H1 (cell line): ENCODE results near the gene MMS19. TPM values are rescaled to one million over a fixed set of nuclear protein-coding genes. Genes with fewer than 3 reads are reported as not detected.
A peak's percentile ranks its signal among the peaks of the same experiment; 100 is the strongest.

Experiments
- CTCF ChIA-PET: fragments of 300-600 bp; sonication (Branson Sonifier 250); formaldehyde crosslinking; loops from one replicate; lab custom pipeline; 2021; ENCODE audit not compliant: partially characterized antibody; lab: Charles Lee
- POLR2A ChIA-PET: fragments of 300-600 bp; sonication (Branson Sonifier 250); formaldehyde crosslinking; loops from one replicate; lab custom pipeline; 2021; ENCODE audit warnings: inconsistent platforms; ENCODE audit not compliant: partially characterized antibody; lab: Charles Lee
- DNase-seq, 2 experiments: peaks; one replicate each; pipeline versions ENCODE4 v3.0.0 to v3.0.0-alpha.2; 2010 to 2022; ENCODE audit warnings: low spot score in 2 of 2, low read depth in 1 of 2, mixed read lengths in 1 of 2
- FAIRE-seq: peaks from 2 replicates; lab custom pipeline; 2011; peaks lifted over from hg19 to GRCh38; lab: Jason Lieb, UNC
- H2AFZ ChIP-seq: 2 replicates; pipeline ENCODE4 v1.8.1; 2012; ENCODE audit warnings: low read length, inconsistent platforms
- H2AK5ac ChIP-seq: 2 replicates; pipeline ENCODE4 v1.6.1; 2013; ENCODE audit warnings: low read depth, low read length
- H2BK120ac ChIP-seq: replicated peaks from 2 replicates; pipeline ENCODE3; 2013; ENCODE audit warnings: low read depth, low read length, inconsistent platforms
- H2BK12ac ChIP-seq: 2 replicates; pipeline ENCODE4 v1.6.1; 2013; ENCODE audit warnings: low read depth, low read length
- H2BK15ac ChIP-seq: 2 replicates; pipeline ENCODE4 v1.6.1; 2013; ENCODE audit warnings: low read length
- H2BK20ac ChIP-seq: 2 replicates; pipeline ENCODE4 v1.6.1; 2013; ENCODE audit warnings: low read length
- H2BK5ac ChIP-seq: 2 replicates; pipeline ENCODE4 v1.6.1; 2013; ENCODE audit warnings: low read depth, low read length
- H3K14ac ChIP-seq: 2 replicates; pipeline ENCODE4 v1.6.1; 2013; ENCODE audit warnings: inconsistent platforms; ENCODE audit not compliant: insufficient read length
- H3K18ac ChIP-seq: 2 replicates; pipeline ENCODE4 v1.6.1; 2013; ENCODE audit warnings: low read length; ENCODE audit errors: extremely low read depth
- H3K23ac ChIP-seq: 2 replicates; pipeline ENCODE4 v1.6.1; 2013; ENCODE audit warnings: inconsistent platforms; ENCODE audit not compliant: insufficient read length
- H3K23me2 ChIP-seq: 2 replicates; pipeline ENCODE4 v1.6.1; 2013; ENCODE audit warnings: low read depth, low read length
- H3K27ac ChIP-seq: 2 replicates; pipeline ENCODE4 v1.6.1; 2011; ENCODE audit warnings: low read depth, low read length, inconsistent platforms
- H3K27me3 ChIP-seq, 4 experiments: replicated peaks in 1 of 4; 1 replicate in 1 of 4; 2 replicates in 3 of 4; pipeline versions ENCODE4 v1.6.1 to v1.8.1; 2011 to 2013; ENCODE audit warnings: low read length in 3 of 4, mild to moderate bottlenecking in 3 of 4, inconsistent platforms in 2 of 4, mixed read lengths in 2 of 4, moderate library complexity in 1 of 4; ENCODE audit not compliant: control insufficient read depth in 3 of 4, insufficient read depth in 3 of 4; ENCODE audit errors: extremely low read depth in 1 of 4
- H3K36me3 ChIP-seq, 4 experiments: 2 replicates each; pipeline versions ENCODE4 v1.6.1 to v1.8.1; 2011 to 2013; ENCODE audit warnings: mild to moderate bottlenecking in 4 of 4, low read length in 3 of 4, moderate library complexity in 2 of 4, control low read depth in 1 of 4, inconsistent platforms in 1 of 4; ENCODE audit not compliant: insufficient read depth in 4 of 4, control insufficient read depth in 2 of 4
- H3K4ac ChIP-seq: replicated peaks from 2 replicates; pipeline ENCODE3; 2013; ENCODE audit warnings: low read length, low read depth, mixed read lengths, inconsistent platforms; ENCODE audit not compliant: insufficient read length
- H3K4me1 ChIP-seq, 4 experiments: replicated peaks in 1 of 4; 1 replicate in 1 of 4; 2 replicates in 3 of 4; pipeline versions ENCODE4 v1.6.1 to v1.8.1; 2011 to 2013; ENCODE audit warnings: low read length in 3 of 4, inconsistent platforms in 2 of 4, mixed read lengths in 1 of 4; ENCODE audit not compliant: insufficient read depth in 4 of 4, control insufficient read depth in 3 of 4
- H3K4me2 ChIP-seq, 2 experiments: 2 replicates each; pipeline versions ENCODE4 v1.6.1 to v1.8.1; 2011 to 2013; ENCODE audit warnings: low read depth in 2 of 2, low read length in 2 of 2, control low read depth in 1 of 2, inconsistent platforms in 1 of 2, mild to moderate bottlenecking in 1 of 2; ENCODE audit not compliant: insufficient read depth in 1 of 2
- H3K4me3 ChIP-seq, 4 experiments: fragments of 200-600, 300-600 bp in 1 of 4; sonication (generic), shearing (Covaris generic), sonication (Bioruptor Twin) in 1 of 4; 2 replicates each; pipeline versions ENCODE4 v1.5.1 to v1.8.1; 2011 to 2016; ENCODE audit warnings: low read length in 4 of 4, low read depth in 3 of 4, control low read depth in 2 of 4, inconsistent platforms in 2 of 4, mild to moderate bottlenecking in 2 of 4, mixed read lengths in 1 of 4, moderate library complexity in 1 of 4; ENCODE audit not compliant: insufficient read depth in 2 of 4; ENCODE audit errors: extremely low read depth in 1 of 4
- H3K56ac ChIP-seq: replicated peaks from 2 replicates; pipeline ENCODE3; 2013; ENCODE audit warnings: low read depth, mild to moderate bottlenecking, mixed read lengths, low read length, inconsistent platforms; ENCODE audit not compliant: insufficient read length
- H3K79me1 ChIP-seq: 2 replicates; pipeline ENCODE4 v1.6.1; 2013; ENCODE audit warnings: low read depth, low read length, control low read depth
- H3K79me2 ChIP-seq, 2 experiments: 2 replicates each; pipeline versions ENCODE4 v1.6.1 to v1.8.1; 2012 to 2013; ENCODE audit warnings: low read length in 2 of 2, mild to moderate bottlenecking in 2 of 2, inconsistent platforms in 1 of 2; ENCODE audit not compliant: insufficient read depth in 2 of 2, control insufficient read depth in 1 of 2
- H3K9ac ChIP-seq, 4 experiments: replicated peaks in 1 of 4; 1 replicate in 1 of 4; 2 replicates in 3 of 4; pipeline versions ENCODE4 v1.6.1 to v1.8.1; 2011 to 2013; ENCODE audit warnings: low read depth in 3 of 4, low read length in 3 of 4, control low read depth in 2 of 4, mild to moderate bottlenecking in 2 of 4, moderate library complexity in 2 of 4, inconsistent platforms in 1 of 4; ENCODE audit errors: extremely low read depth in 1 of 4
- H3K9me3 ChIP-seq, 2 experiments: 2 replicates each; pipeline versions ENCODE4 v1.6.1 to v1.8.1; 2012 to 2013; ENCODE audit warnings: mild to moderate bottlenecking in 2 of 2, moderate library complexity in 2 of 2, control low read depth in 1 of 2, inconsistent platforms in 1 of 2, low read depth in 1 of 2, low read length in 1 of 2, mixed read lengths in 1 of 2; ENCODE audit not compliant: insufficient read depth in 2 of 2
- H4K20me1 ChIP-seq, 2 experiments: replicated peaks in 1 of 2; 2 replicates each; pipeline versions ENCODE3 to v1.8.1; 2011 to 2013; ENCODE audit warnings: inconsistent platforms in 2 of 2, low read length in 2 of 2, mild to moderate bottlenecking in 1 of 2; ENCODE audit not compliant: insufficient read depth in 2 of 2, control insufficient read depth in 1 of 2
- H4K5ac ChIP-seq: 2 replicates; pipeline ENCODE4 v1.6.1; 2013; ENCODE audit warnings: low read length, low read depth, mixed read lengths, inconsistent platforms; ENCODE audit not compliant: insufficient read length
- H4K8ac ChIP-seq: 2 replicates; pipeline ENCODE4 v1.8.0; 2013; ENCODE audit warnings: mild to moderate bottlenecking, moderate library complexity, low read length, inconsistent platforms; ENCODE audit not compliant: insufficient read depth; ENCODE audit errors: extremely low read depth
- H4K91ac ChIP-seq: replicated peaks from 2 replicates; pipeline ENCODE3; 2013; ENCODE audit warnings: low read length, mixed read lengths, inconsistent platforms; ENCODE audit not compliant: insufficient read length
- BCL11A ChIP-seq, 2 experiments: IDR thresholded peaks; one replicate each; pipeline ENCODE4 v1.6.1; 2011; ENCODE audit warnings: low read depth in 2 of 2, low read length in 2 of 2, mild to moderate bottlenecking in 2 of 2
- EGR1 ChIP-seq: IDR thresholded peaks from 2 replicates; pipeline ENCODE4 v1.6.1; 2011; ENCODE audit warnings: low read depth, low read length, borderline replicate concordance
- KDM5A ChIP-seq: fragments of 200-600 bp; IDR thresholded peaks from 2 replicates; pipeline ENCODE4 v1.7.1; 2012; ENCODE audit warnings: mild to moderate bottlenecking, low read length, inconsistent platforms, mixed read lengths
- NRF1 ChIP-seq: IDR thresholded peaks from 2 replicates; pipeline ENCODE4 v1.6.1; 2011; ENCODE audit warnings: mild to moderate bottlenecking, low read depth, low read length, improper control_type of control experiment
- POLR2A ChIP-seq, 2 experiments: IDR thresholded peaks; 1 replicate in 1 of 2; 2 replicates in 1 of 2; pipeline ENCODE4 v1.6.1; 2011; ENCODE audit warnings: low read depth in 2 of 2, low read length in 2 of 2, mild to moderate bottlenecking in 2 of 2; ENCODE audit errors: control extremely low read depth in 1 of 2
- RAD21 ChIP-seq, 2 experiments: IDR thresholded peaks in 1 of 2; conservative IDR thresholded peaks in 1 of 2; 2 replicates each; pipeline ENCODE4 v1.6.1; 2011; ENCODE audit warnings: low read depth in 2 of 2, low read length in 2 of 2, improper control_type of control experiment in 1 of 2, inconsistent platforms in 1 of 2, mild to moderate bottlenecking in 1 of 2, moderate library complexity in 1 of 2
- SAP30 ChIP-seq: fragments of 300-600 bp; sonication (generic); IDR thresholded peaks from 2 replicates; pipeline ENCODE4 v1.7.1; 2012; ENCODE audit warnings: low read length, moderate library complexity, mild to moderate bottlenecking, inconsistent platforms; ENCODE audit not compliant: insufficient read depth, insufficient replicate concordance
- SP4 ChIP-seq: IDR thresholded peaks from 2 replicates; pipeline ENCODE4 v1.6.1; 2012; ENCODE audit warnings: low read length, inconsistent platforms
- TCF12 ChIP-seq: IDR thresholded peaks from 2 replicates; pipeline ENCODE4 v1.6.1; 2011; ENCODE audit warnings: low read depth, mild to moderate bottlenecking, low read length
- WGBS, 2 experiments: shearing (Covaris generic) in 1 of 2; methylation state at CpG; one replicate each; pipeline versions ENCODE4 v1.1.6 to v1.1.7; 2013 to 2015; ENCODE audit warnings: low lambda C conversion rate in 2 of 2, mixed read lengths in 2 of 2, inconsistent platforms in 1 of 2, low coverage in 1 of 2, missing lambda C conversion rate in 1 of 2; ENCODE audit not compliant: insufficient replicate concordance in 2 of 2, insufficient coverage in 1 of 2, insufficient read length in 1 of 2; ENCODE audit errors: extremely low coverage in 1 of 2, missing lambda C conversion rate in 1 of 2; 5-methylcytosine and 5-hydroxymethylcytosine counted together
- polyA plus RNA-seq, 7 experiments: library from polyadenylated mRNA; depleted of rRNA in 3 of 7; stranded (reverse) in 5 of 7; unstranded in 2 of 7; fragments of >200 nt in 5 of 7; fragments of 200-250 nt in 2 of 7; gene quantifications; 1 replicate in 5 of 7; 2 replicates in 1 of 7; 4 replicates in 1 of 7; pipeline versions ENCODE4 v1.2.1 to v1.2.3, GENCODE V29; 2011 to 2013; ENCODE audit warnings: missing spikeins in 2 of 7, mixed read lengths in 2 of 7
- total RNA-seq: library from RNA; stranded (reverse); fragmentation: NEBNext Ultra II Directional; extraction: Animal tissue kit (Norgen Biotek cat#: 25700); gene quantifications from 2 replicates; pipeline ENCODE4 v1.2.1, GENCODE V29; 2021
- TF ChIP-seq, protein P1 (sequence below): IDR thresholded peaks from 2 replicates; pipeline ENCODE4 v1.6.1; 2011; ENCODE audit warnings: low read depth, mild to moderate bottlenecking, low read length; ENCODE audit not compliant: insufficient read depth

The MMS19 gene
- total and polyA plus RNA-seq, 2 of the 8 experiments (the other 6 are each of a cell fraction or from before 2014, with no cell fraction given): 130 to 221 TPM

DNA sequence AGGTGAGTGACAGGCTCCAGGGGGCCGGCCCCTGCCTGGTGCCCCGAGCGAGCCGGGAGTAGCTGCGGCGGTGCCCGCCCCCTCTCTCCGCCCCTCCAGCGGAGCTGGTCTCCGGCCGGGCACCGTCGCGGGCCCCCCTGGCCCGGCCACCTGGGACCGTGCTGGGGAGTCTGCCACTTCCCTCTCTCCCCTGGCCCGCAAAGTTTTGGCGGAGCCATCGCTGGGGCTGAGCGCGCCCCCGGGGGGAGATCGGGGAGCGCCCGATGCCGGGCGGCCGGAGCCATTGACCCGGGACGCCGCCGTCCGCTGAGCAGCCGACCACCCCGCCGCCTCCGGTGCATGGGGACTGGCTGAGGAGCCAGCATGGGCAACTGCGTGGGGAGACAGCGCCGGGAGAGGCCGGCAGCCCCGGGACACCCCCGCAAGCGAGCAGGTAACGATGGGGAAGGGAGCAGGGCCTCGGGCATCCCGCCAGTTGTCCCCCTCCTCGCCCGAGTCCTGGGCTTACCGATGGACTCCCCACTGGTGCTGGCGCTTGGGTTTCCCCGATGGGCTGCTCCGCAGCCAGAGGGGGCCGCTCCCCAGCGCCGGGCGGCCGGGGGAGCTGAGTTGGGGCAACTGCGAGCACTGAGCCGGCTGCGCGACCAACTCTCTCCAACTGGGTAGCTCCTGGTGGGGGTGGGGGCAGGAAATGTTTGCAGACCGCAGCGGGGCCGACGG lies 779 bp upstream of the MMS19 start, which contains the start of gene UBTD1:
Gene UBTD1 (plus strand): TSS at position 84 of the 720 bp plus-strand sequence. CDS start 280 bp downstream, at position 364.
- H3K9me3 ChIP-seq: no peaks in the 10 kb centered on the region
- no peak for FAIRE-seq
- H2BK15ac ChIP-seq: peak within 1 kb of the TSS; percentile 85; the same call in 1 of the 2 replicates
- peak within 1 kb of the TSS; percentile 75 for H4K8ac ChIP-seq
- peaks cover 10 to 33% of the 10 kb centered on the region in 2 experiments for H4K20me1 ChIP-seq
- H3K4me3 ChIP-seq: peak within 1 kb of the TSS; percentile 83 to 92 (median 89)
- peaks cover 6 to 68% of the 10 kb centered on the region in 2 experiments for H3K79me2 ChIP-seq
- H3K4ac ChIP-seq: peak within 1 kb of the TSS; percentile 80
- peaks cover 13% of the 10 kb centered on the region for H3K79me1 ChIP-seq
- POLR2A ChIA-PET: interaction anchor here (0.6 to 2.5 kb wide), 18 partner anchors 9 to 98 kb away, joined by 3 to 13 read pairs (median 4); partner anchors contain the start of gene RRP12
- H3K18ac ChIP-seq: peak within 1 kb of the TSS; percentile 97
- H3K36me3 ChIP-seq: no peaks in the 10 kb centered on the region
- peaks cover 0 to 16% (median 13%) of the 10 kb centered on the region in 4 experiments; a peak in 5 of 7 replicates for H3K27me3 ChIP-seq
- H3K4me1 ChIP-seq: peaks cover 6 to 14% (median 11%) of the 10 kb centered on the region in 4 experiments; a peak in 6 of 7 replicates
- peak within 1 kb of the TSS; percentile 85 for H4K91ac ChIP-seq
- no peak within 1 kb of the TSS for H3K23ac ChIP-seq
- DNase-seq: peak in 1 of 2 experiments; percentile 88
- H3K23me2 ChIP-seq: peaks cover 15% of the 10 kb centered on the region
- peak within 1 kb of the TSS; percentile 89; the same call in 1 of the 2 replicates for H2BK5ac ChIP-seq
- peak within 1 kb of the TSS; percentile 32; the same call in 1 of the 2 replicates for H2AK5ac ChIP-seq
- peak within 1 kb of the TSS; percentile 74; the same call in 1 of the 2 replicates for H3K27ac ChIP-seq
- H3K4me2 ChIP-seq: peak within 1 kb of the TSS; percentile 78 to 98
- H2BK120ac ChIP-seq: no peak within 1 kb of the TSS
- H3K56ac ChIP-seq: peak within 1 kb of the TSS; percentile 62
- 0 out of 2 replicates have a peak within 1 kb of the TSS, but pooled peaks have one; percentile 6 for H2AFZ ChIP-seq
- CTCF ChIA-PET: interaction anchor here (0.6 to 2.6 kb wide), 12 partner anchors 9 to 680 kb away, joined by 3 to 24 read pairs (median 4); no protein-coding TSS in a partner anchor
- WGBS, 2 experiments: 1% methylated on average over 34 of the region's 66 CpGs; no CpG with 5 or more reads in 1 of the 2 experiments
- H2BK20ac ChIP-seq: no peak within 1 kb of the TSS
- peak within 1 kb of the TSS; percentile 55 to 82 (median 78) for H3K9ac ChIP-seq
- H4K5ac ChIP-seq: peak within 1 kb of the TSS; percentile 71
- H3K14ac ChIP-seq: no peak within 1 kb of the TSS
- H2BK12ac ChIP-seq: peak within 1 kb of the TSS; percentile 62; the same call in 1 of the 2 replicates
- TF ChIP-seq TCF12: no peak
- no peak for TF ChIP-seq BCL11A (IDR thresholded peaks at IDR 0.05; ENCODE audit: low read depth in 2 of 2, low read length in 2 of 2)
- no peak for TF ChIP-seq NRF1
- no peak for TF ChIP-seq KDM5A
- TF ChIP-seq SP4: no peak
- TF ChIP-seq, protein P1, sequence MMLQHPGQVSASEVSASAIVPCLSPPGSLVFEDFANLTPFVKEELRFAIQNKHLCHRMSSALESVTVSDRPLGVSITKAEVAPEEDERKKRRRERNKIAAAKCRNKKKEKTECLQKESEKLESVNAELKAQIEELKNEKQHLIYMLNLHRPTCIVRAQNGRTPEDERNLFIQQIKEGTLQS: no peak
- no peak for TF ChIP-seq POLR2A (IDR thresholded peaks at IDR 0.05; ENCODE audit: control extremely low read depth in 1 of 2, low read depth in 2 of 2, low read length in 2 of 2)
- no peak for TF ChIP-seq SAP30
- 0 out of 2 replicates have a peak, but pooled peaks have one; percentile 6 for TF ChIP-seq EGR1
- TF ChIP-seq RAD21 (IDR thresholded peaks at IDR 0.05 in 1 of 2, conservative IDR thresholded peaks at IDR 0.05 in 1 of 2; ENCODE audit: low read depth in 2 of 2, low read length in 2 of 2): no peak
